ENCODE data around the gene SLC25A29. TPM values are rescaled to one million over a fixed set of nuclear protein-coding genes. Genes with fewer than 3 reads are reported as not detected.
"Not testable (repeated sequence)": the region's sequence is repeated elsewhere in the genome, so short reads cannot be mapped to it uniquely, and the experiment has no call there.

Gene SLC25A29
- total and polyA plus RNA-seq, 2 of the 4 experiments (the other 2 are of a cell fraction): 6.5 to 37.7 TPM

- H3K9me1 ChIP-seq (ENCODE audit: insufficient read depth, low read length); H3K27ac ChIP-seq (ENCODE audit: insufficient read depth, low read length); intact Hi-C loops (cut with micrococcal nuclease); H3K4me2 ChIP-seq (ENCODE audit: low read depth, low read length); H4K8ac ChIP-seq (ENCODE audit: low read depth in 2 of 2, low read length in 2 of 2); H3K4me3 ChIP-seq (ENCODE audit: insufficient read depth, low read depth, low read length); H3K23ac ChIP-seq (ENCODE audit: low read depth, low read length); H3K9me3 ChIP-seq (ENCODE audit: control insufficient read depth, insufficient read depth, low read length); dilution Hi-C loops (cut with HindIII; ENCODE audit: low sequenced_read_pairs, unreplicated experiment); H4K20me1 ChIP-seq (ENCODE audit: insufficient read depth, low read length); BruUV-seq (replicated peaks); H2AK5ac ChIP-seq (ENCODE audit: low read depth, low read length); H3K36me3 ChIP-seq (ENCODE audit: control insufficient read depth, insufficient read depth, low read length); H2AFZ ChIP-seq (replicated peaks; ENCODE audit: low read length, poor library complexity); H3K14ac ChIP-seq (replicated peaks; ENCODE audit: low read depth, low read length); H3K4ac ChIP-seq (ENCODE audit: low read depth, low read length); H2BK15ac ChIP-seq (ENCODE audit: low read depth, low read length); in situ Hi-C loops (cut with MboI; ENCODE audit: low sequenced_read_pairs); H3K9ac ChIP-seq (ENCODE audit: low read depth, low read length); ATAC-seq (ENCODE audit: low read depth); H2BK20ac ChIP-seq (ENCODE audit: low read depth, low read length); DNase-seq; POLR2A ChIA-PET (ENCODE audit: unreplicated experiment); H3K18ac ChIP-seq (ENCODE audit: low read depth, low read length); H2BK5ac ChIP-seq (ENCODE audit: low read depth, low read length, poor library complexity, severe bottlenecking); H2BK120ac ChIP-seq (ENCODE audit: low read depth, low read length); H3K56ac ChIP-seq (ENCODE audit: extremely low read depth, insufficient read depth, low read length); H4K91ac ChIP-seq (ENCODE audit: insufficient read depth, low read depth, low read length); H3K27me3 ChIP-seq (ENCODE audit: control insufficient read depth, insufficient read depth, low read length); H4K5ac ChIP-seq (ENCODE audit: low read depth, low read length); H2AK9ac ChIP-seq (replicated peaks; ENCODE audit: low read depth, low read length, poor library complexity): not testable (repeated sequence)
- WGBS, 2 experiments (ENCODE audit: extremely low coverage in 2 of 2, insufficient read length in 1 of 2): 40% methylated on average over 4 of the region's 18 CpGs; no CpG with 5 or more reads in 1 of the 2 experiments
- H3K4me1 ChIP-seq (ENCODE audit: control insufficient read depth, insufficient read depth, low read length): peaks cover 13% of the 10 kb centered on the region; the same call in 1 of the 2 replicates
- CTCF ChIA-PET: interaction anchor here (1.5 kb wide), 1 partner anchor 61 kb away, joined by 4 read pairs; no protein-coding TSS in a partner anchor
- H3K79me1 ChIP-seq (ENCODE audit: low read depth in 1 of 2, low read length in 2 of 2): peaks cover 9 to 12% of the 10 kb centered on the region in 2 experiments
Measured at GRCh38 chr14:100312110-100312876, 6.0 kb upstream of the SLC25A29 start.

Measured in IMR-90 (cell line).